GM21786 (cell line): ENCODE data around the gene TMEM109.

Experiments used
- ATAC-seq: cut with Tn5 transposase; IDR thresholded peaks from one replicate; pipeline ENCODE4 v1.9.1; 2021; ENCODE audit not compliant: unreplicated experiment

TMEM109 gene

DNA sequence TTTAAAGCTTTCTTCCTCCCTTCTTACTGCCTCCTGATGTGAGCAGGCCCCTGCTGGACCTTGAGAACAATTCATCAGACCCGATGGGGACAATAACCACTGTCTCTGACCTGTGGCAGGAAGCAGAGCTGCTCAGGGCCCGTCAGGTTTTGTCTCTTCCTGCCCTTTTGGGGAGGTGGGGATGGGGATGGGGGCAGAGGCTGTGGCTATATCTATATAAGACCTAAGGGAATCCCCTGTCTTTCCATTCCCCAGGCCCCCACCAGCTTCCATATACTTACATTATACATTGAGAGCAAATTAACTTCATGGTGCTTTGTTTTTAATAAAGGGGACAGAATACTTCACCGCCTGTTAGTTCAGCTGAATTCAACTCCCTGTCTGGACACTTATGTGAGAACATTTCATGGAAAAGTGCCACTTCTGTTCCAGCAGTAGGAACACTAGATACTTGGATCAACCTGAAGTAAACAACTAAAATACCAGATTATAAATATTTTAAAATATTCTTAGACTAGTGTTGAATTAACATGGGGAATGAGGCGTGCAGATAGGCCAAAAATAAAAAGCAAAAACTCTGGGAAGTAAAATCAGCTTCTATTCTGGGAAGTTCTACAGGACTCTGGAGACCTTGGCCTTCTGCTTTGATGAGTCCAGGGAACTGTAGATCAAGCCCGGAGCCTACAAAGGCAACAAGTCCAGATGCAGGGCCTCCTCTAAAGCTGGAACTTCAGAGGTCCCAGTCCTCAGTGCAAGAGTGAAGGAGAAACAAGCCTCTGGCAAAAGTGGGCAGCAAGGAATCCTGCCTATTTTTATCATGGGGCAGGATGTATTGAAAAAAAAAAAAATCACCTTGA, 35.5 kb upstream of the TMEM109 start:
- ATAC-seq, result no peak

DNA sequence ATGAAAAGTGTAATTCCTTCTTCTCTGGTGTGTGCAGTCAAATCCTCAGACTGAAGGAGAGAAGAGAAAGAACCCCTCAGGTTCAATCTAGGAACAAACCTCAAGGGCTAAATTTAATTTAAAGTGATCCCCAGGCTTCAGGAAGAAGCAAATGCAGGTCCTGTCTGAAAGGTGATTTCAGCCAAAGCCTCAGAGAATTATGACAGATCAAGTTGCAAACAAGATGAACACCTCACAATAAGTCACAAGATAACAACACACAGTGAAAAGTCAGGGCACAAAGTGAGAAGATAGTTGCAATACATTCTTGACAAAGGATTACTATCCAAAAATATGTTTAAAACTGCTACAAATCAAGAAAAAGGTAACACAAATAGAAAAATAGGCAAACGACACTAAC, 34.9 kb upstream of the TMEM109 start:
- no peak for ATAC-seq

DNA sequence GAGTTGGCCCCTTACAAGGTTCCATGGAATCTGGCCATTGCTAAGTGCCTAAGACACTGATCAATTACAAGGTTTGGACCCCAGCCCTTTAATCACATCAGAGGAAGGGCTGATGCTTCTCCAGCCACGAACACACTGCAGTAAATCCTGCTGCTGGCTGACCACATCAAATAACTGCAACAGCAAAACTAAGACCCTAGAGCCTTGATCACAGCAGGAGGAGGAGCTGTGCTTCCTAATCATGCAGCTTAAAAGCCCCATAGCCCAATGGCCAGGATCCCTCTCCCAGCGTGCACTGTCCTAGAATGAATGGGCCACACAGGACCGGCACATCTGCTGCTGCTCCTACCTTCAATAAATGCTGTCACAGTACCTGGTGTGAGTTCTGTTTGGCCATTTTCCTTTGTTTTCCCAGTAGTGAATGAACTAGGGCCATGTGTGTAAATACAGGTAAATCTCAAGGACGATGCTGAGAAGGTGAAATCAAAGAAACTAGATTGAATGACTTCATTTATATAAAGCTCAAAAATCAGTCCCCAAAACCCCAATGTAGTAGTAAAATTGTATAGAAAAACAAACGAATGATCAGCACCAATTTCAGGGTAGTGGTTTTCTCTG, 33.9 kb upstream of the TMEM109 start:
- ATAC-seq, result no peak

DNA sequence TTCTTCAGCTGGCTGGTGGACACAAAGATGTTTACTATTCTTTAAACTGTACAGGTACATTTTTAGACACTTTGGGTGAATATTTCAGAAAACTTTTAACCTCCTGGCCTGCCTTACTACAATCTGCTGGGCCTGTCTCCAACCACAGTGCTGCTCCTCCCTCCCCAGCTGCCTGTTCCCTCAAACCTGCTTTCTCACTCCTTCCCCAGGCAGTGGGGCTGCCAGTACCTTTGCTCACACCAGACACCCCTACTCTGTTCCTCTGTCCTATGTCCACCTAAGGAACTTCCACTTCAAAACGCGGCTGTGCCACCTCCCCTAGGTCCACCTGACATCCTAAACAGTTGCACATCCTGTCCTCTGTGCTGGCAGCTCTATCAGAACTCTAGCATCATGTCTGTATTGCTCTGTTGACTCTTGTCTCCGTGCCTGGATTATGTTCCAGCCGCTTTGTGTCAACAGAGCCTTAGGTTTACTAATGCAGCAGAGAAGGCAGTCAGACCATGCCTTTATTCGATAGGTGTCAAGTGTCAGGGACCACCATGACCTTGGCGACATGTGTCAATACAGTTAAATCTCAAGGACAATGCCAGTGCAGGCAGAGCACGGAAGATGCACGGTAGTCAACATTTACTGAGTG, 33.2 kb upstream of the TMEM109 start:
- ATAC-seq, result no peak

DNA sequence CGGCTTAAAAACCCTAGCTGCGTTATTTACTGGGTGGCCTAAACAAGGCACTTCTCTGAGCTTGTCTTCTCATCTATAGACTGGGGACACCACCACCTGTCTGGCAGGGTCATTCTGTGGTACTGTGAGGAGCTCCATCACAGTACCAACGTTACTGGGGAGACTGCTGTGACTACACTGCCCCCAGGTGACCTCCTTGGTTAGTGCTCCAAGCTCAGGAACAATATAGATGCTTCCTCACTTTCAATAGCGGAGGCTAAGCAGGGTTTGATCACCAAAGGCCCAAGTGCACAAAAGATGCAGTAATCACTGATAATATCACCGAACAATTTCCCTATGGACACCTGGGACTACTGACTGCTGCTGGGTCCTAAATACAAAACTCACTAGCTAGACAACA, 26.4 kb upstream of the TMEM109 start:
- ATAC-seq, result no peak

DNA sequence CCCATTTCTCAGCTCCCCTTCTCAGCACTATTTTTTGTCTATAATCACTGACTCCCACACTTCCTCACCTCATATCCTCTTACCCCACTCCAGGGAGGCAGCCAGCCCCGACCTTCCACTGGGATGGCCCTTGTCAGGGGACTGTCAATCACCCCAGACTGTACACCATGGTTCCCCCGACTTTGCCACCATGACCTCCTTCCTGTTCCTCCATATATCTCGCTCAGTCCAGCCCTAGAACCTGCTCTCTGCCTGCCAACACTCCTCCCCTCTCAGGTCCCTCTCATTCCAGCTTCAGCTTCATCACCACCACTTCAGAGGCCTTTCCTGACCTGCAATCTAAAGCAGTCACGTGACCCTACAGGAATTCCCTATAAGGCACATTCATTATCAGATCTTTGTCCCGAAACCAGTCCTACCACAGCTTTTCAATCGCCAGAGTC, 24.1 kb upstream of the TMEM109 start:
- no peak for ATAC-seq

DNA sequence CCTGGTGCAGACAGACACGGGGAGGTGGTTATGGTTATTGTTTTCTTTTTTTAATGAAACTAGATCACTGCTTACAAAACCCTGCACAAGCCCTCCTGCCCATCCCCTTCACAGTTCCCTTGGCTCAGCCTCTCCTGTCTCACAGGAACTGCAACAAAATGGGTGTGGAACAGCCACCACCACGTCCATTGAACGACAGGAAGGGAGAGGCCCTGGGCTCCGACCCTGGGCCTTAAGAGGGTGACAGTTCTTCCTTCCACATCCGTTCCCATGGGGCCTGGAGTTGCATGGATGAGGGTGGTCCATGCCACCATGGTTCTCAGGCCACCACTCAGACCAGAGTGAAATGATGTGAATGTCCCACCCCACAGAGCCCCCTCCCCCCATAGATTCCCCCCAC, 23.3 kb upstream of the TMEM109 start:
- no peak for ATAC-seq

DNA sequence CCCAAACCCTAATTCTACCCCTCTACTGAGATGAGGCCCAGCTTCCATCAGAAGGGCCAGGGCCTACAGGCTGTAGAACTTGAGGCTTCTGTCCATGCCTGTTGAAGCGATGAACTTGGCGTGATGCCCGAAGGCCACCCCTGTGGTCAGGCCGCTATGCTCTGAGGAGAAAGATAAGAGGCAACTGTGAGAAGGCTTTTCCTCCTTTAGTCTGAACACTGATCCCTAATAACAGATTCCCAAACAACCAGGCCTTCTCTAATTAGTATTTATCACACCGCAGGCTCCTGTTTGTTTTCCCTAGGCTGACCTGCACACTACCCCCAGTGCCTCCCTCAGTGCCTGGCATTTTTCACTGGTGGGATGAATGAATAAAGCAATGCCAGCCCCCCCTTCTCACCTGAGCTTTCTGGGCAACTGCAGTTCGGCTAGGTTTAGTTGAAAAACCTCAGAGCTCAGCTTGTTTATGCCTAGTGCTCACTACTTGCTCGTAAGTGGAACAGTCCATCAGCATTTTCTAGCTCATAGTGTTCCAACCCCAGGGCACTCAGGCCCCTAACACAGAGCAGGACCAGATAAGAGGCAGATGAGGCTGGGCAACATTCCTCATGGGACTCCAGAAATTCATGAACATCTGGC, 22.7 kb upstream of the TMEM109 start:
- ATAC-seq, result no peak

DNA sequence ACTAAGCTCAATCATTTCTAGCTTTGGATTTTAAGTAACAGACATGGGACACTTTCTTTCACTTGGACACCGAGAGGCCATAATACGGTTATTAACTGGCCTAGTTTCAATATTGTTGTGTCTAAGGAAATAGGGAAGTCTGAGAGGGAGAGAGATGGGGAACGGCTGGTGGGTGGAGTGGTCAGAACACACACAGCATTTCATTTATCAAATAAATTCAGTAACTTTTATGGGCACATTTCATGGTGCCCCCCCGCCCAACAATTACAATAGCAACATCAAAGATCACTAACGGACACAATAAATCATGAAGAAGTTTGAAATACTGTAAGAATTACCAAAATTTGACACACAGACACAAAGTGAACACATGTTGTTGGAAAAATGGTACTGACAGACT, 18.3 kb upstream of the TMEM109 start:
- no peak for ATAC-seq

DNA sequence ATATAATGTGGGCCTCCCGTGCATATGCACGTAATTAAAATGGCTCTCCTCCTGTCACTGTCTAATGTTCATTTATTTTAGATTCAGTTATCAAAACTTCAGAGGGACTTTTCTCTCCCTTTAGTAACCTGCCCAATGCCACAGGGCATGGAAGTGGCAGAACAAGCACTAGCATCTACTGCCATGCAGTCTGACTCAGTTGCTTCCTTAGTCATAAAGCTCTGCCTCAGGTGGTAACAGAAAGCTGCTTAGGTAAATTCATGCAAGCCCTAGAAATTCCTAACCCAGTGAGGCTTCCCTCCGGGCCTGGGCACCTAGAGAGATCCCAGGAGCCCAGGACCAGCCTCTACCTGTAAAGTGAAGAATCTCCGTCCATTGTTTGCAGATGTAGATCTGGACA, 16.5 kb upstream of the TMEM109 start:
- ATAC-seq, result no peak

DNA sequence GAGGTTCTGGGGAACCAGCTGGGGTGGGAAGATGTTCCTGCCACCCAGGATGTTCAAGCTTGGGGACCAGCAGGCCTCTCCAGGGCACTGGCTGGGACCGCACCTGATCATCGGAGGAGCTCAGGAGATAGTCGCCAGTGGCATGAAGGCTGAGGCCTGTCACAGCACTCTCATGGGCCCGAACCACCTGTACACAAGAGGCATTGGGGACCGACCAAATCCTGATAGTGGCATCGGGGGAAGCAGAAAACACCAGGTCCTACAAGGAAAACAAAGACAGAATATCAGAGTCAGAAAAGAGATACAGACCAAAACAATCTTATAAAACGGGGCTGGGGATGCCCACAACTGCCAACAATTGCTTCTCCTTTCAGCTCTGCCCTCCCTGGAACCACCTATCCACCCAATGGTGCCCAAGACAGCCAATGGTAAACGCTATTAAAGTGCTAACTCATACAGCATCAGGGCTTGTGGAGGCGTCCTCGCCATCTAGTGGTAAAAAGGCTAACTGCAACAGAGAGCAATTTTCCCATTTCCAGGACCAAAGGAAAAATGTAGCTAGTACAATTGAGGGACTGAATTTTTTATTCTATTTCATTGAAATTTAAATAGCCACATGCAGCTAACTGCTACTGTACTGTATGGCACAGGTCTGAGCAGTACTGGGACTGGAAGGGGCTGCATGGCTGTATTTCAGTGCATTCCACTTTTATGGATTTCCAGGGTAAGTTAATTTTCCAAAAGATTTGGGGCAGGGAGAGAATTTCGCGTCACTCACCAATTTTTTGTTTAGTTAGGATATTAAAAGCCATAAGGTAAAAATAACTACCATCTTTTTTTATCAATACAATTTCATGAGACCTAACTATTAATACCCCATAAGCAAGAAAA, 14.7 kb upstream of the TMEM109 start:
- ATAC-seq, result no peak

DNA sequence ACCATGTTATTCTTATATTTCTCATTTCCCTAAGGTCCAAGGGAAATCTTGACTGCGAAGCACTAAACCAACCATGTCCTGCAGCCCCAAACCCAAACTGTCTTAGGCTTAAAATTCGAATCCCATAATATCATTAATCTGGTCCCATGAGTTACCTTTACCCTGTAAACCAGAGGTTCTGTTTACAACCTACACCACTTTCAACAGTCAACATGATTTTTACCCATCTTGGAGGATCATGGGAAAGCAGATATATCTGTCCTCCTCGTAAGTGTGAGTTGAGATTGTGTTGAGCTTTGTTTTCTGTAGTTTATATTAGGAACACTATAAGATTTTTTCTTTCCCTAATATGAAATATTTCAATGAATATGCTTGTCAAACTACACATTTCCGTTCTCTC, 14.0 kb upstream of the TMEM109 start:
- ATAC-seq, result no peak

DNA sequence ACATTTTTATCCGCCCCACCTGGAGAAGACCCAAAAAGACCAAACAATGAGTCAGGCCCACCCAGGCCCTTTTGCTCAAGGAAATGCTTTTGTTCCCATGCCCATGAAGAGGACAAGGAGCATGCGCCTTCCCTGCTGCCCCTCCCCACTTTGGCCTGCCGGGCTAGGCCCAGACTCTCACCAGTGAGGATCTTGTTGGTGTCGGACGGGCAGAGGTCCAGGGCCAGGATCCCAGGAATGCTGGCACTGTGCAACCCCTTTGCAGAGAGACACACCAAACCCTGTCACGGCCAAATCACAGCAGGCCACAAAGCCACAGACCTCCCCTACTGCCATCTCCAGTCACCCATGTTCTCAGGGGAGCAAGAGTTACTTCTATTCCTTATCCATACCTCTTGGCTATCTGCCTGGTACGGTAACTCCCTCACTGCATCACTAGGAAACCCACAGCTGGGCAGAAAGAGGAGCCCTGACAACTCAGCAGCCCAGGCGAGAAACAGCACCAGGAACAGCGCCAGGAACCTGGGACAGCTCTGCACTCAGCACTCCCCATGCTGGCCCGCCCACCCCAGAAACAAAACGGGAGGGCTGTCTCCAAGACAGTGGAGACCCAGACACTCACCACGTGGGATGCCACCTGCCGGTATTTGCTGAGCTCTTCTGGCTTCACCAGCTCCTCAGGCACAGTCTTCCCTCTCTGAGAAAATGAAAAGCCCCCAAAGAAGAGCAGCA, 13.1 kb upstream of the TMEM109 start:
- ATAC-seq, result no peak

DNA sequence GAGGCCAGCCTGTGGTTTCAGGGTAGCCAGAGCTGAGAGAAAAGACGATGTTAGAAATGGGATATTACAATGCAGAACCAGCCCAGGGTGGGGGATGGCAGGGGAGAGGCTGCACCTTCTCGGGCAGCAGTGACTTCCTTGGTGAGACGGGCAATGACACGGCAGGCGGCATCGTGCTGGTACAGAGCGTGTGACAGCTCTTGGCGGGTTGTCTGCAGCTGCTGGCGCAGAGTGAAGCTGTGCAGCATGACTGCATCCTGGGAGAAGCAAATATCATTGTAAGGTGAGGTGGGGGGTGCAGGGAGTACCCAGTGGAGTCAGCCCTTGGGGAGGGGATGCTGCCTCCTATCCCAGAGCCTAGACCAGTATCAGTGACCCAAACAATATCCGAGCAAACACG, 11.3 kb upstream of the TMEM109 start:
- no peak for ATAC-seq

DNA sequence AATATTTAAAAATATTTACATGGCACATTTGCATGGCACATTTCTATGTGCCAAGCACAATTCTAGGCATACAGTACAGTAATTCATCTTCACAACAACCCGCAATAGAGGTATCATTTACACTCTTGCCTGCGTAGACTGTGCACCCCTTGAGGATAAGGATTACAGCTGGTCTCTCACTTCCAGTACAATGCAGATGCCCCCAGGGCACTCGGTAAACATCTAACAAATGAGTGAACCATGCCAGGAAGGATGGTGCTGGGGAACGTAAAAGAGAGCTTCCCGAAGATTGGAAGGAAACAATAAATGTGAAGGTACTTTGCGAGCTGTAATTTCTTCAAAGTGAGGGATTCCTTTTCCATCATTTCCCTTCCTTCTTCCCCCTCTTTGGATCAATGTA, 8.9 kb upstream of the TMEM109 start:
- ATAC-seq, result no peak

DNA sequence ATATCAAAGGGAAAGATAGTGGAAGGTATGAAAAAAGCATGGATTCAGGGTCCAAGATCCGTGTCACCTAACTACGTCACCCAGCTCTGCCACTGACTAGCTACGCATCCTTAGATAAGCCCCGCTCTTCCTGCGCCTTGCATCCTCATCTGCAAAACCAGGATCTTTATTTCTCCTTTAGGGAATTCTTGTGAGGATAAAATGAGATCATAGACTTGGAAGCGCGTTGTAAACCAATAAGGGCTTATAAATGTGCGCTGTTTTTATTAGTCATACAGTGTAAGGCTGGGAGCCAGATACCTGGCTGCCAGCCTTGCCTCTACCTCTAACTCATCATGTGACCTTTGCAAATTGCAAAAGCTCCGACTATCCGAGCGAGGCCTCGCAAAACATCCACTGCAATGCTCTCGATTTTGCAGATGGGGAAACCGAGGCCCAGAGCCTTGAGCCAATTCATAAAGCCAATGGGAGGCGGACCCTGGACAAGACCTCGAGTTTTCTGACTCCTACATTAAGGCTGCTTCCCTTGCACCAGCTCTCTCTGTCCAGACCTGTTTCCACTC, 8.3 kb upstream of the TMEM109 start:
- ATAC-seq, result no peak

DNA sequence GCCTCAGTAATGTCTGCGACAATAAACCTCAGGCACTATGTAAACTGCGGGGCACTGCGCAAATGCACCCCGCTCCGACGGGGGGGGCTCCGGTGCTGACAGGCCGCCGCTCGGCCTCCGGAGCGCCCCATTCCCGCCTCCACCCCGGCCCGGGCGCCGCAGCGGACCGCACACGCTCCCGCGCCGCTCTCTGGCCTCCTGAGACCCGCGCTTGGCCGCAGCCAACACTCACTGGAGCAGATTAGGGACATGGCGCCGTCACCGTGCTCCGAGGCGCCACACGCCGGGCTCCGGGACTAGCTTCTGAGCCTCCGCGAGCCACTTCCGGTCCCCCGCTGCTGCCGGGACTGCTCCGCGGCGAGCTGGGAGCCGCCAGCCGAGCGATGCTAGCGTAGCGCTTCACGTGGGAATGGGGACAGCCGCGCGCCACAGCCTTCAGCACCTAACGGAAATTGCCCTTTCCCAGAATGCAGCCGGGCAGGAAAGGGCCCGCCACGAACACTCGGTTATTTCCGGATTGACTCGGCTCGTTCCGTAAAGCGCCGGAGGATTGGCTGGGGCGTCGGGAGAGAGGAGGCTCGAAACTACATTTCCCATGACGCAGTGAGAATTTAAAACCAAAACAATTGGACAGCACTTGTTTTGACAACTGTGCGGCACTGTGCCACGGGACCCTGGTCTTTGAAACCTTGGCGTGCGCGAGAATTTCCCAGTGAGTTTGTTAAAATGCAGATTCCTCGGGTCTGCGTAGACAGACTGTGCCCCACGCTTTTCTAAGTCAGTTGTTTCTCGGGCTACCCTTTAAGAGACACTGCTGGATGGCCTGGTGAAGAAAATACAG, 7.6 kb upstream of the TMEM109 start, which contains the start of gene PRPF19:
PRPF19 (minus strand) TSS at position 454 of the 841 bp plus-strand sequence; CDS start at position 251, 203 bp downstream.
- peak; percentile 62 for ATAC-seq

DNA sequence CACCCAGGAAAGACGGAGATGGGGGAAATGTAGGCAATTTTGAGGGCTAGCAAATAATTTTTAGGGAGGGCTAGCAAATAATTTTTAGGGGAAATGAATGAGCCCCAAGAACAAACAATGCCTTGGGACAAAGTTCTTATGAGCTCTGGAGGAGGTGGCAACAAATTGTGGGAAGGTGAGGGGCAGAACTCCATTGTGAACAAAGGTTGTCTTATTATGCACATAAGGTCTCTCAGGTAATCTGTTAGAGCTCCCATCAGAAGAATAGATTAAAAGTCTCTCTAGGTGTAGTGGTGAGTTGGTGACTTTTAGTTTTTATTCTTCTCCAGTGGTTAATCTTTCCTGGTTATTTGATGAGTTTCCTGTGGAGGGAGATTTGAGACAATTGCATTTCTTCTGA, 5.2 kb upstream of the TMEM109 start:
- no peak for ATAC-seq
